EL (cell line): ENCODE data around the gene ZC3H8.

ENCODE experiments used
- DNase-seq: peaks from one replicate; pipeline ENCODE4 v3.0.0-alpha.2; 2016

The ZC3H8 gene

DNA sequence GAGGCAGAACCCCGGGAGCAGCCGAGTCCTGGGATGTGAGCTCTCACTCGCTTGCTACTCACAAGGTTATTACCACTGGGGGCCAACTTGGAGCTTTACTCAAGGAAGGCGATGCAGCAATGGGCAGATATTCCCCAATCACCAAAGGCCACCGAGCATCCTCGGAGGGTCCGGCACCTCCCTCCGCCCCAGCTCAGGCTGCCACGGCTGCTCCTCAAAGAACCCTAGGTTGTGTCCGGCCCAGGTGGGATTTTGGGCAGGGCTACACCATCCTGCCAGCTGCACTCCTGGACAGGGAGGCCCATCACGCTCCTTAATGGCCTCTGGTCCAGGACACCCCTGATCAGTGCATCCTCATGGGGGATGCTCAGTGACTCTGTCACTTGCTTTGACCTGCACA lies 91.9 kb downstream of the ZC3H8 start:
- DNase-seq, result no peak

- no peak for DNase-seq
These were observed 92.5 kb downstream of the ZC3H8 start for GRCh38 chr2:112162341-112162740.
